ENCODE results near the gene BMP7.

BMP7 gene

DNA sequence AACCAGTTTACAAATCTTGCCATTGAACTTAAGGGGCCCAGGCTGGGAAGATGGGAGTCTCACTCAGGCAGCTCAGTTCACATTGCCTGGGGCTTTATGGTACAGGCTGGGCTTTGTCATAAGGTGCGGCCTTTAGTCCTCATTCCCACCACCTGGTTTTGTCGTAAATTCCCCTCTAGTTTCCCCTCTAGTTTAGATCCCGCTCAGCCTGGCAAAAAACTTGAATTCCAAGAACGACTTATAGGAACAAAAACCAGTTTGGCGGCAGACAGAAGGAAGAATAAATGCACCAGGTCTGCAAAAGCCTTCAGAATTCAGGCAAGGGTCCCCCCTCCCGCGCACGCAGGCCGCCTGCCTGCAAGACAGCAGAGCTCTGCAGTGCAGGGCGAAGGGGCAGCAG is 4.1 kb downstream of the BMP7 start:
- Histone ChIP-seq H3K4me1 (no peaks in the 10 kb centered on the region), H3K4me3 (ENCODE audit: low read depth, low read length) (no peak overlapping the region), H3K9me3 (no peaks in the 10 kb centered on the region), H3K36me3 (no peaks in the 10 kb centered on the region), H3K27me3 (peaks cover 77% of the 10 kb centered on the region)
- DNase-seq: no peak
- TF ChIP-seq, protein P1, sequence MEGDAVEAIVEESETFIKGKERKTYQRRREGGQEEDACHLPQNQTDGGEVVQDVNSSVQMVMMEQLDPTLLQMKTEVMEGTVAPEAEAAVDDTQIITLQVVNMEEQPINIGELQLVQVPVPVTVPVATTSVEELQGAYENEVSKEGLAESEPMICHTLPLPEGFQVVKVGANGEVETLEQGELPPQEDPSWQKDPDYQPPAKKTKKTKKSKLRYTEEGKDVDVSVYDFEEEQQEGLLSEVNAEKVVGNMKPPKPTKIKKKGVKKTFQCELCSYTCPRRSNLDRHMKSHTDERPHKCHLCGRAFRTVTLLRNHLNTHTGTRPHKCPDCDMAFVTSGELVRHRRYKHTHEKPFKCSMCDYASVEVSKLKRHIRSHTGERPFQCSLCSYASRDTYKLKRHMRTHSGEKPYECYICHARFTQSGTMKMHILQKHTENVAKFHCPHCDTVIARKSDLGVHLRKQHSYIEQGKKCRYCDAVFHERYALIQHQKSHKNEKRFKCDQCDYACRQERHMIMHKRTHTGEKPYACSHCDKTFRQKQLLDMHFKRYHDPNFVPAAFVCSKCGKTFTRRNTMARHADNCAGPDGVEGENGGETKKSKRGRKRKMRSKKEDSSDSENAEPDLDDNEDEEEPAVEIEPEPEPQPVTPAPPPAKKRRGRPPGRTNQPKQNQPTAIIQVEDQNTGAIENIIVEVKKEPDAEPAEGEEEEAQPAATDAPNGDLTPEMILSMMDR (IDR thresholded peaks at IDR 0.05; ENCODE audit: low read depth, low read length): no peak

DNA sequence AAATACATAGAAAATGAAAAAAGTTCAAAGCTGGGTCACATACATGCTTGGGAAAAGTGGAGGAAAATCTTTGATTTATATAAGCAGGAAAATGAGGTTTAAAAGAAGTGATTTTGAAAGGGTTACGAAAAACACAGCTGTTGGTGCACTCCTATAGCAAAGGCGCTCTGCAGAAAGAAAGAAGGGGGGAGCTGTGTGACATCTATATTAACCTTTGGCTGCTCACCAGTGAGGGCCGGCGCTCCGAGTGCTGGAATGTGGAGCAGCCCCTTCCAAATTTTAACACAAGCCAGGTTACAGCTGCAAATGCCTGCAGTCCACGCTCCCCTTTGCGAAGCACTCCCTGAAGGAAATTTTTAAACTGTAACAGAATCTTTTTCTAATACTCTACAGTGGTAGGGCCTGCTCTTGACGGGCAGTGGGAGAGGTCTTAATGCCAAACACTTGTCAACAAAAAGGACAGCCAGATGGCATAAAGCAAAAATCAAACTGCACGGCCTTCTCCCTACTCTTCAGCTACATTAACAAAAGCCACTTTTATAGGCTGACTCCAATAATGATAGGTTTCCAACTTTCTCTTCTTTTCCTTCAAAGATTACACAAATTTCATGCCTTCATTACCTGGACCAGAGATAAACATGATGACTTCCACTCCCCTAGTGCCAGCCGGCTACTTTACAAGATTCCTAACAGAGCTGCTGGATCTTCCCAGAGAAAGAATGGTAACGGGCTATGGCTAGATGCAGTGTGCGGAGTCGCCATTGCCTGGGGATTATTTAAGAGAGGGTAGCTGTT is 4.8 kb downstream of the BMP7 start:
- Histone ChIP-seq H3K27me3 (peaks cover 71% of the 10 kb centered on the region), H3K4me1 (no peaks in the 10 kb centered on the region), H3K4me3 (ENCODE audit: low read depth, low read length) (no peak overlapping the region), H3K9me3 (no peaks in the 10 kb centered on the region), H3K36me3 (no peaks in the 10 kb centered on the region)
- TF ChIP-seq, protein P1 (IDR thresholded peaks at IDR 0.05; ENCODE audit: low read depth, low read length): no peak
- no peak for DNase-seq

DNA sequence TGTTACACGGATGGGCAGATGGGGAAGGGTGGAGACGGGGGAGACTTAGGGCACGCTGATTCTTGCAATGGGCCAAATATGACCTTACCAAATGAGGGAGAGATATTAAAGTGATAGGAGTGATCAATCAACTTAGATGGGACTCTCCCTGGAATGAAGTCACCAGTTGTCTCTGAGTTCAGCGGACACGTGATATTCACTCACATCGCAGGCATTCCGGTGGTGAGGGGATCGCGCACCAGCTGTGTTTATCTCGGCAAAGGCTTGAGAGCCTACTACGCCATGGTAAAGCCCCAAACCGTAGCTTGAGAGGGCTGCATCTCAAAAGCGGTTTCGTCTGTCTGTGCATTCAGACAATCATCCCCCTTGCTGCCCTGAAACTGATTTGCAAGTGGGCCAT is 5.5 kb downstream of the BMP7 start:
- no peak overlapping the region for H3K4me3 ChIP-seq (ENCODE audit: low read depth, low read length)
- no peaks in the 10 kb centered on the region for H3K4me1 ChIP-seq
- no peak for DNase-seq
- H3K9me3 ChIP-seq: no peaks in the 10 kb centered on the region
- no peaks in the 10 kb centered on the region for H3K36me3 ChIP-seq
- peaks cover 64% of the 10 kb centered on the region for H3K27me3 ChIP-seq
- TF ChIP-seq, protein P1 (IDR thresholded peaks at IDR 0.05; ENCODE audit: low read depth, low read length): no peak

DNA sequence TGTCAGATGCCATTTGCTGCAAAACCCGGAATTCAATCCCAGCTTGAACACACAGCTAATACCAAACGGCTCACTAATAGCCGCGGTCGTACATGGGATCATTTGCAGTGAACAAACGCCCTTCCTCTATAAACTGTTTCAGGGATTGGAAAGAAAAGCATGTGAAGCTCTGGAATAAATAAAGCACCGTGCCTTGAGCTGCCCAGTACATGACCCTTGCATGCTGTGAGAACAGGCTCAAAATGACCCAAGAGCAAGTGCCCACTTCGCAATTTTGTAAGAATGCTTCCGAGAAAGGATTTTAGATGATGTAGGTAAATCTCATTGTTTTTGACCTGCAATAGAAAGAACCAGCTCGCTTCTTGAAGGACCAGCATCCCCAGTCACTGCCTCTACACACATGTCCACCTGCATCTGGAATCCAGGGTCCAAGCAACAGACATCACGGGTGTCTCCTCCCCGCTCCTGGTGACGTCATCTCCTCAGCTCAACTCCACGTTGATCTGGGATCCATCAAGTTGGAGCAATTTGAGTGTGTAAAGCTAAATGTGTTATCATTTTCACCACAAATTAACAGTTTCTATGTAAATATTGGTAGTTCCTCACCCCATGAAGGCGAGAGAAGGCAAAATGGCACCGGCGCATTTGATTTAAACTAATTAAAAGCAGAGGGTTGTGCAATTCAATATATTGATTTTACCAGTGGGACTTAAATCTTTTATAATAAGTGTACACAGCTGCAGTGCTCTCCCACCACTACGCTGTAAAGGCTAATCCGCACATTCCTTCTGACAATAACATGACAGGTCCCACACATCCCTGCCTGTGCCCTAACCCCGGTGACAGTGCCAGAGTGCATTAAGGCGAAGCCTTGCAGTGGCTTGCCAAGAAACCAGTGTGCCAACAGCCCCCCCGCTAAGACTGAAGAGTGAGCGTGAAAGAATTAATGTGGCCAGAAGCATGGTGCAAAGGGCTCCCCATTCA is 6.2 kb downstream of the BMP7 start:
- H3K4me1 ChIP-seq: no peaks in the 10 kb centered on the region
- H3K4me3 ChIP-seq (ENCODE audit: low read depth, low read length): no peak overlapping the region
- H3K9me3 ChIP-seq: no peaks in the 10 kb centered on the region
- DNase-seq: no peak
- TF ChIP-seq, protein P1 (IDR thresholded peaks at IDR 0.05; ENCODE audit: low read depth, low read length): no peak
- no peaks in the 10 kb centered on the region for H3K36me3 ChIP-seq
- H3K27me3 ChIP-seq: peaks cover 57% of the 10 kb centered on the region

DNA sequence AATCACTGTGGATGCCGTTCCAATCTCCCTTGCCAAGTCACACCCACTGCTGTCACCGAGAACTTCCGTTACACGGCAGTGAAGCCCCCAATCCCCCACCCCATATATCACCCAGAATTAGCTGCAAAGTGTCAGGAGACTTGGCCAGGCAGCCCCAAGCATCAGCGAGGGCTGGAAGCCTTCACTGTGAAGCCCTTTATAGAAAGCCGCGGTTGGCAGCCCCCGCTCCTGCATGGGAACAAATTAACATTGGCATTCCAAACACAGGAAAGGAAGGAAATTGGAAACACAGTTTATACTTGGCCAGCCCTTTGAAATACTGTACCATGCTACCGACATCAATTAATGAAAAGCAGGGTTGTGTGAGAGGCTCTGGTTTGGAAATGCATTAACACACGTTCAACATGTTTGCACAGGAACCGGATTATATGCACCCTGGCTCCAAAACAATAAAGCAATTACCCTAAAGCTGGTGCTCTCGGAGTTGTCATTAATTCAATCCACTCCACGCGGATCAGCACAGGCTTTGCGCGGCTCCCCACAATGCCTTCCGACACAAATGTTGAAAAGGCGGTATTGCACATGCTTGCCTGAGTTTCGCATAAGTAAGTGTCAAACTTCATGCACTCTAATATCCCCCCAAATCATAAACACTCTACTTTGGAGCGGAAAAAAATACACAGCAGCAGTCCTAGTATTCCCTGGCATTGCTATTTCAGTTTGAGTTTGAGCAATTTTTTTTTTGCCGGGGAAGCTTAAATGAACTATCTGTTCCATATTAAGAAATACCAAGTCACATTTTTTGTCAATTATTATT is 7.1 kb downstream of the BMP7 start:
- H3K9me3 ChIP-seq: no peaks in the 10 kb centered on the region
- peak overlapping the region; percentile 12 for H3K4me3 ChIP-seq (ENCODE audit: low read depth, low read length)
- TF ChIP-seq, protein P1 (IDR thresholded peaks at IDR 0.05; ENCODE audit: low read depth, low read length): no peak
- DNase-seq: no peak
- peaks cover 49% of the 10 kb centered on the region for H3K27me3 ChIP-seq
- H3K36me3 ChIP-seq: no peaks in the 10 kb centered on the region
- H3K4me1 ChIP-seq: no peaks in the 10 kb centered on the region

Measured in BE2C (cell line).